PFSK-1 (cell line): ENCODE measurements around the gene C2orf49.

Experiments used
- FOXP2 ChIP-seq: optimal IDR thresholded peaks from 2 replicates; pipeline ENCODE3; 2011; ENCODE audit warnings: borderline replicate concordance, control low read depth, inconsistent platforms; ENCODE audit not compliant: insufficient read depth; ENCODE audit errors: extremely low read length, extremely low read depth
- TAF1 ChIP-seq: IDR thresholded peaks from 2 replicates; pipeline ENCODE4 v1.6.1; 2012; ENCODE audit warnings: low read length, control low read depth, borderline replicate concordance; ENCODE audit not compliant: insufficient read depth

GRCh38 chr2:105307962-105308361, 29.4 kb upstream of the C2orf49 start:
- TF ChIP-seq FOXP2 (no peak), TAF1 (no peak)
